OCI-LY3 (cell line): ENCODE results near the gene PDK2.
A peak's percentile ranks its signal among the peaks of the same experiment; 100 is the strongest.

ENCODE experiments used
- H2AFZ ChIP-seq: fragments of 200-600, 300-600 bp; shearing (Covaris generic); 2 replicates; pipeline ENCODE4 v1.6.0; 2014; ENCODE audit warnings: antibody characterized with exemption, low read depth, low read length
- H3K27ac ChIP-seq: fragments of 200-600, 300-600 bp; sonication (generic); 2 replicates; pipeline ENCODE4 v1.5.1; 2014; ENCODE audit warnings: mild to moderate bottlenecking, low read length, moderate library complexity, mixed read lengths
- H3K27me3 ChIP-seq: fragments of 200-600, 300-600 bp; sonication (generic); 2 replicates; pipeline ENCODE4 v1.6.1; 2014; ENCODE audit warnings: low read depth, low read length, mixed read lengths
- H3K36me3 ChIP-seq: fragments of 200-600, 300-600 bp; sonication (generic); replicated peaks from 2 replicates; pipeline ENCODE3; 2014; ENCODE audit warnings: low read depth, low read length, mixed read lengths
- H3K4me1 ChIP-seq: fragments of 300-600, 200-600 bp; sonication (generic); 2 replicates; pipeline ENCODE4 v1.6.1; 2014; ENCODE audit warnings: low read length, mixed read lengths
- H3K4me2 ChIP-seq: fragments of 200-600, 300-600 bp; sonication (generic); 2 replicates; pipeline ENCODE4 v1.6.1; 2014; ENCODE audit warnings: low read length, mixed read lengths
- H3K4me3 ChIP-seq: fragments of 300-600, 200-600 bp; sonication (generic); 2 replicates; pipeline ENCODE4 v1.5.1; 2014; ENCODE audit warnings: antibody characterized with exemption, mild to moderate bottlenecking, low read length, moderate library complexity
- H3K79me2 ChIP-seq: fragments of 300-600, 200-600 bp; shearing (Covaris generic); 2 replicates; pipeline ENCODE4 v1.6.1; 2014; ENCODE audit warnings: mild to moderate bottlenecking, low read length, mixed read lengths
- H3K9ac ChIP-seq: fragments of 300-600, 200-600 bp; shearing (Covaris generic); 2 replicates; pipeline ENCODE4 v1.6.0; 2014; ENCODE audit warnings: mild to moderate bottlenecking, low read length, moderate library complexity
- H3K9me3 ChIP-seq: fragments of 200-600, 300-600 bp; shearing (Covaris generic); 2 replicates; pipeline ENCODE4 v1.6.1; 2014; ENCODE audit warnings: low read length, mixed read lengths; ENCODE audit not compliant: insufficient read depth
- H4K20me1 ChIP-seq: fragments of 200-600, 300-600 bp; sonication (generic); 2 replicates; pipeline ENCODE4 v1.6.1; 2016; ENCODE audit warnings: low read length, mixed read lengths; ENCODE audit not compliant: insufficient read depth
- CTCF ChIP-seq: fragments of 200-600, 300-600 bp; sonication (generic); IDR thresholded peaks from 2 replicates; pipeline ENCODE4 v1.5.1; 2014; ENCODE audit warnings: antibody characterized with exemption, low read length, low read depth
- EZH2phosphoT487 ChIP-seq: fragments of 200-600 bp; shearing (Covaris generic); IDR thresholded peaks from 2 replicates; pipeline ENCODE4 v1.6.1; 2018; ENCODE audit warnings: antibody characterized with exemption, mixed run types, low read depth

The PDK2 gene

GRCh38 chr17:50087246-50087911 lies 7.8 kb upstream of the PDK2 start:
- Histone ChIP-seq H3K27ac (no peak overlapping the region), H3K4me1 (no peaks in the 10 kb centered on the region), H3K4me2 (no peak overlapping the region), H3K79me2 (no peaks in the 10 kb centered on the region), H3K27me3 (no peaks in the 10 kb centered on the region), H3K36me3 (no peaks in the 10 kb centered on the region), H4K20me1 (no peaks in the 10 kb centered on the region), H3K9ac (no peak overlapping the region), H2AFZ (no peak overlapping the region), H3K9me3 (no peaks in the 10 kb centered on the region), H3K4me3 (no peak overlapping the region)
- TF ChIP-seq CTCF (peak; percentile 90), EZH2phosphoT487 (no peak)

- Histone ChIP-seq H3K27ac (no peak overlapping the region), H3K9ac (no peak overlapping the region), H3K4me3 (no peak overlapping the region), H2AFZ (no peak overlapping the region), H3K4me1 (no peaks in the 10 kb centered on the region), H3K36me3 (no peaks in the 10 kb centered on the region), H3K79me2 (no peaks in the 10 kb centered on the region), H3K4me2 (no peak overlapping the region), H3K9me3 (no peaks in the 10 kb centered on the region), H4K20me1 (no peaks in the 10 kb centered on the region), H3K27me3 (no peaks in the 10 kb centered on the region)
- TF ChIP-seq CTCF = no peak
These were observed 7.2 kb upstream of the PDK2 start for GRCh38 chr17:50087912-50088405.

GRCh38 chr17:50088952-50089825 lies 6.0 kb upstream of the PDK2 start:
- H3K27me3 ChIP-seq = no peaks in the 10 kb centered on the region
- H3K4me2 ChIP-seq = no peak overlapping the region
- no peak overlapping the region for H2AFZ ChIP-seq
- H3K4me1 ChIP-seq = peaks cover 2% of the 10 kb centered on the region; the same call in 1 of the 2 replicates
- no peaks in the 10 kb centered on the region for H3K79me2 ChIP-seq
- no peaks in the 10 kb centered on the region for H4K20me1 ChIP-seq
- H3K9ac ChIP-seq = no peak overlapping the region
- H3K9me3 ChIP-seq = no peaks in the 10 kb centered on the region
- H3K27ac ChIP-seq = no peak overlapping the region
- TF ChIP-seq CTCF (no peak), EZH2phosphoT487 (no peak)
- H3K4me3 ChIP-seq = no peak overlapping the region
- H3K36me3 ChIP-seq = no peaks in the 10 kb centered on the region

GRCh38 chr17:50090071-50090470 lies 5.1 kb upstream of the PDK2 start:
- Histone ChIP-seq H3K9me3 (no peaks in the 10 kb centered on the region), H3K9ac (no peak overlapping the region), H3K4me2 (no peak overlapping the region), H3K4me1 (peaks cover 5% of the 10 kb centered on the region; the same call in 1 of the 2 replicates), H3K27me3 (no peaks in the 10 kb centered on the region), H2AFZ (no peak overlapping the region), H3K79me2 (no peaks in the 10 kb centered on the region), H3K4me3 (no peak overlapping the region), H3K36me3 (no peaks in the 10 kb centered on the region), H3K27ac (no peak overlapping the region), H4K20me1 (no peaks in the 10 kb centered on the region)
- TF ChIP-seq EZH2phosphoT487 (no peak), CTCF (no peak)
